Ascending aorta (tissue), 2 donors: ENCODE measurements around the gene RAB3IL1. TPM values are rescaled to one million over a fixed set of nuclear protein-coding genes. Genes with fewer than 3 reads are reported as not detected.

Experiments used
- DNase-seq, 2 donors: peaks; one replicate each; pipeline ENCODE4 v3.0.0-alpha.2; 2019; ENCODE audit warnings: low spot score in 2 of 2
- H3K27ac ChIP-seq, 2 donors: fragments of 200-600 bp; sonication (generic); one replicate each; pipeline ENCODE4 v1.5.1; 2016 to 2017; ENCODE audit warnings: mild to moderate bottlenecking in 1 of 2
- H3K27me3 ChIP-seq: fragments of 200-600 bp; sonication (generic); one replicate; pipeline ENCODE4 v1.5.1; 2017
- H3K36me3 ChIP-seq, 2 donors: fragments of 200-600 bp; sonication (generic); one replicate each; pipeline ENCODE4 v1.5.1; 2016
- H3K4me1 ChIP-seq, 2 donors: fragments of 200-600 bp; sonication (generic); one replicate each; pipeline ENCODE4 v1.5.1; 2016 to 2017; ENCODE audit warnings: mild to moderate bottlenecking in 1 of 2
- H3K4me3 ChIP-seq, 2 donors: fragments of 200-600 bp; sonication (generic); one replicate each; pipeline ENCODE4 v1.5.1; 2016 to 2017; ENCODE audit warnings: mild to moderate bottlenecking in 1 of 2
- H3K9me3 ChIP-seq, 2 donors: fragments of 200-600 bp; sonication (generic); one replicate each; pipeline ENCODE4 v1.5.1; 2016
- CTCF ChIP-seq, 3 experiments: fragments of 200-600 bp in 2 of 3; fragments of 450-650 bp in 1 of 3; sonication (generic) in 2 of 3; IDR thresholded peaks; one replicate each; pipeline ENCODE4 v1.5.1; 2016 to 2019; ENCODE audit warnings: antibody characterized with exemption in 3 of 3, mild to moderate bottlenecking in 1 of 3, moderate library complexity in 1 of 3
- intact Hi-C: fragments of 100-400 bp; cut with DNase I; formaldehyde crosslinking; loops from one replicate; pipeline ENCODE4 v1.15.1; 2023
- total RNA-seq: library from RNA; depleted of rRNA; stranded (reverse); fragments of >200 nt; gene quantifications from one replicate; pipeline ENCODE4 v1.1.0, GENCODE V29; 2016

Gene RAB3IL1
- total RNA-seq, 1 donor from 2014 or later: 23.2 TPM

GRCh38 chr11:61854966-61855714, 62.2 kb downstream of the RAB3IL1 start:
- Histone ChIP-seq H3K36me3 (peaks cover 40 to 45% of the 10 kb centered on the region in 2 donors), H3K27ac (no peak overlapping the region), H3K27me3 (no peaks in the 10 kb centered on the region), H3K9me3 (no peaks in the 10 kb centered on the region), H3K4me1 (peaks cover 0 to 15% of the 10 kb centered on the region in 2 donors), H3K4me3 (no peak overlapping the region)
- intact Hi-C loops: loop anchor here (5.0 kb wide), 1 partner anchor 58 kb away; no protein-coding TSS in a partner anchor
- DNase-seq: no peak
- no peak for TF ChIP-seq CTCF (IDR thresholded peaks at IDR 0.05)

GRCh38 chr11:61854206-61854895, 63.0 kb downstream of the RAB3IL1 start:
- intact Hi-C loops: loop anchor here (5.0 kb wide), 1 partner anchor 57 kb away; no protein-coding TSS in a partner anchor
- no peak overlapping the region for H3K27ac ChIP-seq
- peaks cover 0 to 15% of the 10 kb centered on the region in 2 donors for H3K4me1 ChIP-seq
- H3K4me3 ChIP-seq: no peak overlapping the region
- no peak for DNase-seq
- no peak for TF ChIP-seq CTCF (IDR thresholded peaks at IDR 0.05)
- no peaks in the 10 kb centered on the region for H3K9me3 ChIP-seq
- peaks cover 36 to 39% of the 10 kb centered on the region in 2 donors for H3K36me3 ChIP-seq
- H3K27me3 ChIP-seq: no peaks in the 10 kb centered on the region

GRCh38 chr11:61853698-61854169, 63.6 kb downstream of the RAB3IL1 start:
- Histone ChIP-seq H3K4me1 (peaks cover 0 to 15% of the 10 kb centered on the region in 2 donors), H3K27me3 (no peaks in the 10 kb centered on the region), H3K36me3 (peaks cover 38 to 39% of the 10 kb centered on the region in 2 donors), H3K4me3 (no peak overlapping the region), H3K9me3 (no peaks in the 10 kb centered on the region), H3K27ac (no peak overlapping the region)
- intact Hi-C loops: loop anchor here (5.0 kb wide), 1 partner anchor 56 kb away; no protein-coding TSS in a partner anchor
- DNase-seq: no peak
- TF ChIP-seq CTCF (IDR thresholded peaks at IDR 0.05): no peak

GRCh38 chr11:61851900-61852295, 65.5 kb downstream of the RAB3IL1 start:
- no peaks in the 10 kb centered on the region for H3K9me3 ChIP-seq
- H3K27me3 ChIP-seq: no peaks in the 10 kb centered on the region
- peaks cover 39 to 42% of the 10 kb centered on the region in 2 donors for H3K36me3 ChIP-seq
- H3K4me3 ChIP-seq: no peak overlapping the region
- intact Hi-C loops: loop anchor here (5.0 kb wide), 1 partner anchor 55 kb away; no protein-coding TSS in a partner anchor
- peaks cover 0 to 15% of the 10 kb centered on the region in 2 donors for H3K4me1 ChIP-seq
- TF ChIP-seq CTCF (IDR thresholded peaks at IDR 0.05): no peak
- peak overlapping the region; percentile 71 to 83 for H3K27ac ChIP-seq
- no peak for DNase-seq

GRCh38 chr11:61851113-61851899, 66.1 kb downstream of the RAB3IL1 start:
- intact Hi-C loops: loop anchor here (5.0 kb wide), 1 partner anchor 54 kb away; no protein-coding TSS in a partner anchor
- H3K9me3 ChIP-seq: no peaks in the 10 kb centered on the region
- TF ChIP-seq CTCF (IDR thresholded peaks at IDR 0.05): no peak
- H3K4me3 ChIP-seq: peak overlapping the region in 1 of 2 donors; percentile 0
- peaks cover 39% of the 10 kb centered on the region in 2 donors for H3K36me3 ChIP-seq
- DNase-seq: no peak
- peaks cover 0 to 15% of the 10 kb centered on the region in 2 donors for H3K4me1 ChIP-seq
- peak overlapping the region; percentile 71 to 83 for H3K27ac ChIP-seq
- H3K27me3 ChIP-seq: no peaks in the 10 kb centered on the region
